ENCODE results near the gene TJP3. TPM values are rescaled to one million over a fixed set of nuclear protein-coding genes. Genes with fewer than 3 reads are reported as not detected.

TJP3 gene
- total and polyA plus RNA-seq, 10 of the 15 experiments (the other 5 are each of a cell fraction or from before 2014, with no cell fraction given), result 0.04 to 1.2 (median 0.29) TPM; not detected in 6

DNA sequence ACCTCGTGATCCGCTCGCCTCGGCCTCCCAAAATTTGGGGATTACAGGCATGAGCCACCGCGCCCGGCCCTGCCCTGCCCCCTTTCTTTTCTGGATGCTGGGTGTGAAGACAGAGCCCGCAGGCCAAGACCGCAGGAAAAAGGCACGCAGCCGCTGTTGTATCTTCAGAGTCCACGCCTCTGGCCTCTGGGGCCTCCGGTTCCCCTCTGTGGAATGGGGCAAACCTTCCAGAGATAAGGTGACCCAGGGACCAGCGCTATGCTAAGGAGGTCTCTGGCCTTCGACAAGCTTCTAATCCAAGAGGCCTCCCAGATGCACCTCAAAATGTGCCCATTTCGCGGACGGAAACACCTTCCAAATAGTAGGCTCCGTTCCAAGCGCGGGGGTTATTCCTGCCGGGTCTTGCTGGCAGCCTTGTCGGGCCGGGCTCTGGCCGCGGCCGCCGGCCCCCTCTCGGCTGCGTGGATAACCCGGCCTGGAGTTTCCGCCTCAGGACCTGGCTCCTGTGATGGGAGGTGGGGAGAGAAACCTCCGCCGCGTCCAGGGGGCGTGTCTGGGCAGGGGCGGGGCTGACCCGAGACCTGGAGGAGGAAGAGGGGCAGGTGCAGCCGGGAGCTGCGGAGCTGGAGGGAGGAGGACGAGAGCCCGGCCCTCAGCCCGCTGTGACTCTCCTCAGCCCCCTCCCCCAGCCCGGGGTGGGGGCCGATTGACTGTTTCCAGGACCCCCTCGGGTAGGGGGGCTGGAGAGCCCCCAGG, 13.1 kb downstream of the TJP3 start (continued):
- TF ChIP-seq POLR2AphosphoS2 (IDR thresholded peaks at IDR 0.05; ENCODE audit: low read depth, low read length) (no peak), BACH1 (IDR thresholded peaks at IDR 0.05; ENCODE audit: borderline replicate concordance) (0 out of 2 replicates have a peak, but pooled peaks have one; percentile 30), NR2F1 (conservative IDR thresholded peaks at IDR 0.05) (peak; percentile 61), HCFC1 (IDR thresholded peaks at IDR 0.05; ENCODE audit: low read length) (0 out of 2 replicates have a peak, but pooled peaks have one; percentile 15), RB1 (IDR thresholded peaks at IDR 0.05; ENCODE audit: borderline replicate concordance) (0 out of 2 replicates have a peak, but pooled peaks have one; percentile 32), ZNF622 (IDR thresholded peaks at IDR 0.05) (no peak), MEF2A (IDR thresholded peaks at IDR 0.05; ENCODE audit: insufficient read depth, low read depth, low read length) (no peak), MTA3 (IDR thresholded peaks at IDR 0.05; ENCODE audit: borderline replicate concordance, low read length) (no peak), JUND (IDR thresholded peaks at IDR 0.05; ENCODE audit: low read depth, low read length) (no peak), SP1 (IDR thresholded peaks at IDR 0.05; ENCODE audit: low read depth, low read length) (peak; percentile 99), FOS (IDR thresholded peaks at IDR 0.05; ENCODE audit: borderline replicate concordance, extremely low read depth, insufficient read length) (no peak), BHLHE40 (IDR thresholded peaks at IDR 0.05; ENCODE audit: borderline replicate concordance in 1 of 2, low read depth in 2 of 2, low read length in 1 of 2) (peak in 1 of 2 experiments; percentile 30; a peak in 1 of 4 replicates), CHD4 (IDR thresholded peaks at IDR 0.05) (no peak), EP300 (IDR thresholded peaks at IDR 0.05; ENCODE audit: borderline replicate concordance in 1 of 2, control insufficient read depth in 1 of 2, low read depth in 2 of 2, low read length in 2 of 2) (no peak), STAT1 (conservative IDR thresholded peaks at IDR 0.05) (no peak), PAX5 (IDR thresholded peaks at IDR 0.05; ENCODE audit: borderline replicate concordance, low read depth, low read length) (no peak), NR2C2 (IDR thresholded peaks at IDR 0.05; ENCODE audit: borderline replicate concordance, control insufficient read depth, insufficient read length, low read depth) (no peak), HDGF (IDR thresholded peaks at IDR 0.05) (no peak)
- TF ChIP-seq, protein P1, sequence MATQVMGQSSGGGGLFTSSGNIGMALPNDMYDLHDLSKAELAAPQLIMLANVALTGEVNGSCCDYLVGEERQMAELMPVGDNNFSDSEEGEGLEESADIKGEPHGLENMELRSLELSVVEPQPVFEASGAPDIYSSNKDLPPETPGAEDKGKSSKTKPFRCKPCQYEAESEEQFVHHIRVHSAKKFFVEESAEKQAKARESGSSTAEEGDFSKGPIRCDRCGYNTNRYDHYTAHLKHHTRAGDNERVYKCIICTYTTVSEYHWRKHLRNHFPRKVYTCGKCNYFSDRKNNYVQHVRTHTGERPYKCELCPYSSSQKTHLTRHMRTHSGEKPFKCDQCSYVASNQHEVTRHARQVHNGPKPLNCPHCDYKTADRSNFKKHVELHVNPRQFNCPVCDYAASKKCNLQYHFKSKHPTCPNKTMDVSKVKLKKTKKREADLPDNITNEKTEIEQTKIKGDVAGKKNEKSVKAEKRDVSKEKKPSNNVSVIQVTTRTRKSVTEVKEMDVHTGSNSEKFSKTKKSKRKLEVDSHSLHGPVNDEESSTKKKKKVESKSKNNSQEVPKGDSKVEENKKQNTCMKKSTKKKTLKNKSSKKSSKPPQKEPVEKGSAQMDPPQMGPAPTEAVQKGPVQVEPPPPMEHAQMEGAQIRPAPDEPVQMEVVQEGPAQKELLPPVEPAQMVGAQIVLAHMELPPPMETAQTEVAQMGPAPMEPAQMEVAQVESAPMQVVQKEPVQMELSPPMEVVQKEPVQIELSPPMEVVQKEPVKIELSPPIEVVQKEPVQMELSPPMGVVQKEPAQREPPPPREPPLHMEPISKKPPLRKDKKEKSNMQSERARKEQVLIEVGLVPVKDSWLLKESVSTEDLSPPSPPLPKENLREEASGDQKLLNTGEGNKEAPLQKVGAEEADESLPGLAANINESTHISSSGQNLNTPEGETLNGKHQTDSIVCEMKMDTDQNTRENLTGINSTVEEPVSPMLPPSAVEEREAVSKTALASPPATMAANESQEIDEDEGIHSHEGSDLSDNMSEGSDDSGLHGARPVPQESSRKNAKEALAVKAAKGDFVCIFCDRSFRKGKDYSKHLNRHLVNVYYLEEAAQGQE (IDR thresholded peaks at IDR 0.05; ENCODE audit: low read depth, low read length), result no peak
- TF ChIP-seq, protein P2, sequence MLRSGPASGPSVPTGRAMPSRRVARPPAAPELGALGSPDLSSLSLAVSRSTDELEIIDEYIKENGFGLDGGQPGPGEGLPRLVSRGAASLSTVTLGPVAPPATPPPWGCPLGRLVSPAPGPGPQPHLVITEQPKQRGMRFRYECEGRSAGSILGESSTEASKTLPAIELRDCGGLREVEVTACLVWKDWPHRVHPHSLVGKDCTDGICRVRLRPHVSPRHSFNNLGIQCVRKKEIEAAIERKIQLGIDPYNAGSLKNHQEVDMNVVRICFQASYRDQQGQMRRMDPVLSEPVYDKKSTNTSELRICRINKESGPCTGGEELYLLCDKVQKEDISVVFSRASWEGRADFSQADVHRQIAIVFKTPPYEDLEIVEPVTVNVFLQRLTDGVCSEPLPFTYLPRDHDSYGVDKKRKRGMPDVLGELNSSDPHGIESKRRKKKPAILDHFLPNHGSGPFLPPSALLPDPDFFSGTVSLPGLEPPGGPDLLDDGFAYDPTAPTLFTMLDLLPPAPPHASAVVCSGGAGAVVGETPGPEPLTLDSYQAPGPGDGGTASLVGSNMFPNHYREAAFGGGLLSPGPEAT (IDR thresholded peaks at IDR 0.05; ENCODE audit: low read depth), result peak; percentile 94
- TF ChIP-seq, protein P3, sequence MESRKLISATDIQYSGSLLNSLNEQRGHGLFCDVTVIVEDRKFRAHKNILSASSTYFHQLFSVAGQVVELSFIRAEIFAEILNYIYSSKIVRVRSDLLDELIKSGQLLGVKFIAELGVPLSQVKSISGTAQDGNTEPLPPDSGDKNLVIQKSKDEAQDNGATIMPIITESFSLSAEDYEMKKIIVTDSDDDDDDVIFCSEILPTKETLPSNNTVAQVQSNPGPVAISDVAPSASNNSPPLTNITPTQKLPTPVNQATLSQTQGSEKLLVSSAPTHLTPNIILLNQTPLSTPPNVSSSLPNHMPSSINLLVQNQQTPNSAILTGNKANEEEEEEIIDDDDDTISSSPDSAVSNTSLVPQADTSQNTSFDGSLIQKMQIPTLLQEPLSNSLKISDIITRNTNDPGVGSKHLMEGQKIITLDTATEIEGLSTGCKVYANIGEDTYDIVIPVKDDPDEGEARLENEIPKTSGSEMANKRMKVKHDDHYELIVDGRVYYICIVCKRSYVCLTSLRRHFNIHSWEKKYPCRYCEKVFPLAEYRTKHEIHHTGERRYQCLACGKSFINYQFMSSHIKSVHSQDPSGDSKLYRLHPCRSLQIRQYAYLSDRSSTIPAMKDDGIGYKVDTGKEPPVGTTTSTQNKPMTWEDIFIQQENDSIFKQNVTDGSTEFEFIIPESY (IDR thresholded peaks at IDR 0.05), result no peak
- TF ChIP-seq, protein P4, sequence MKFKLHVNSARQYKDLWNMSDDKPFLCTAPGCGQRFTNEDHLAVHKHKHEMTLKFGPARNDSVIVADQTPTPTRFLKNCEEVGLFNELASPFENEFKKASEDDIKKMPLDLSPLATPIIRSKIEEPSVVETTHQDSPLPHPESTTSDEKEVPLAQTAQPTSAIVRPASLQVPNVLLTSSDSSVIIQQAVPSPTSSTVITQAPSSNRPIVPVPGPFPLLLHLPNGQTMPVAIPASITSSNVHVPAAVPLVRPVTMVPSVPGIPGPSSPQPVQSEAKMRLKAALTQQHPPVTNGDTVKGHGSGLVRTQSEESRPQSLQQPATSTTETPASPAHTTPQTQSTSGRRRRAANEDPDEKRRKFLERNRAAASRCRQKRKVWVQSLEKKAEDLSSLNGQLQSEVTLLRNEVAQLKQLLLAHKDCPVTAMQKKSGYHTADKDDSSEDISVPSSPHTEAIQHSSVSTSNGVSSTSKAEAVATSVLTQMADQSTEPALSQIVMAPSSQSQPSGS (IDR thresholded peaks at IDR 0.05; ENCODE audit: low read length), result peak; percentile 24; the same call in 1 of the 2 replicates

Measured in GM12878 (cell line).